GM12878 (cell line): Measurements from ENCODE around the gene CD200R1L. TPM values are rescaled to one million over a fixed set of nuclear protein-coding genes. Genes with fewer than 3 reads are reported as not detected.

Experiments used
- ATAC-seq: fragments of 200-7000 bp; cut with Tn5 transposase; 3 replicates; pipeline ENCODE4 v1.9.1; 2020; ENCODE audit warnings: mild to moderate bottlenecking, moderate library complexity
- BruUV-seq: library from RNA; stranded (reverse); fragments of 400-500 nt; replicated peaks from 2 replicates; lab custom pipeline; 2021; lab: Mats Ljungman, UMichigan
- CTCF ChIA-PET: fragments of 300-600 bp; sonication (Branson Sonifier 250); formaldehyde crosslinking; extraction: SDS; loops from one replicate; lab custom pipeline; 2021; ENCODE audit warnings: inconsistent platforms; lab: Yijun Ruan, JAX
- POLR2A ChIA-PET: fragments of 350-600 bp; formaldehyde crosslinking; extraction: SDS; loops from one replicate; lab custom pipeline; 2021; ENCODE audit warnings: inconsistent platforms; lab: Charles Lee
- RAD21 ChIA-PET: fragments of 300-600 bp; sonication (Branson Sonifier 250); formaldehyde crosslinking; loops from one replicate; lab custom pipeline; 2023; ENCODE audit warnings: antibody characterized with exemption; ENCODE audit not compliant: unreplicated experiment; lab: Charles Lee
- SMC1A ChIA-PET: fragments of 300-600 bp; sonication (Branson Sonifier 250); formaldehyde crosslinking; loops from one replicate; lab custom pipeline; 2023; ENCODE audit not compliant: unreplicated experiment, uncharacterized antibody; lab: Charles Lee
- DNase-seq: peaks from one replicate; pipeline ENCODE4 v3.0.0-alpha.2; 2011; ENCODE audit warnings: low read depth, low spot score
- FAIRE-seq: peaks from 3 replicates; lab custom pipeline; 2011; peaks lifted over from hg19 to GRCh38; lab: Jason Lieb, UNC
- H2AFZ ChIP-seq: 2 replicates; pipeline ENCODE4 v1.6.0; 2011; ENCODE audit warnings: low read depth, low read length, control low read depth; ENCODE audit not compliant: control insufficient read depth
- H3K27ac ChIP-seq: 2 replicates; pipeline ENCODE4 v1.5.1; 2011; ENCODE audit warnings: control low read depth; ENCODE audit not compliant: control insufficient read depth, insufficient read depth
- H3K27me3 ChIP-seq, 2 experiments: replicated peaks in 1 of 2; 2 replicates each; pipeline versions ENCODE4 v1.6.0 to v1.6.1; 2011; ENCODE audit warnings: low read length in 1 of 2; ENCODE audit not compliant: control insufficient read depth in 2 of 2, insufficient read depth in 2 of 2
- H3K36me3 ChIP-seq, 2 experiments: 2 replicates each; pipeline ENCODE4 v1.5.1; 2011; ENCODE audit warnings: low read length in 1 of 2; ENCODE audit not compliant: control insufficient read depth in 2 of 2, insufficient read depth in 2 of 2
- H3K4me1 ChIP-seq: 2 replicates; pipeline ENCODE4 v1.6.1; 2011; ENCODE audit warnings: mild to moderate bottlenecking, low read length, moderate library complexity, mixed read lengths; ENCODE audit not compliant: control insufficient read depth, insufficient read depth
- H3K4me2 ChIP-seq: 2 replicates; pipeline ENCODE4 v1.6.0; 2011; ENCODE audit warnings: control low read depth; ENCODE audit not compliant: control insufficient read depth, insufficient read depth
- H3K4me3 ChIP-seq: fragments of 200-600 bp; sonication (generic); 2 replicates; pipeline ENCODE4 v1.5.1; 2016
- H3K79me2 ChIP-seq: 2 replicates; pipeline ENCODE4 v1.6.0; 2011; ENCODE audit warnings: low read length; ENCODE audit not compliant: control insufficient read depth, insufficient read depth
- H3K9ac ChIP-seq: 2 replicates; pipeline ENCODE4 v1.8.0; 2011; ENCODE audit warnings: low read length, control low read depth, mixed read lengths; ENCODE audit not compliant: control insufficient read depth, insufficient read depth
- H3K9me3 ChIP-seq: replicated peaks from 3 replicates; pipeline ENCODE4 v1.5.1; 2011; ENCODE audit warnings: mild to moderate bottlenecking, low read length; ENCODE audit not compliant: control insufficient read depth, insufficient read depth
- H4K20me1 ChIP-seq: 2 replicates; pipeline ENCODE4 v1.6.0; 2011; ENCODE audit not compliant: control insufficient read depth, insufficient read depth
- CEBPZ ChIP-seq: fragments of 150-350 bp; IDR thresholded peaks from 2 replicates; pipeline ENCODE4 v1.6.1; 2016; ENCODE audit warnings: low read depth, low read length
- JUNB ChIP-seq: IDR thresholded peaks from 2 replicates; pipeline ENCODE4 v1.6.1; 2016; ENCODE audit warnings: antibody characterized with exemption, mild to moderate bottlenecking
- MTA2 ChIP-seq: fragments of 450-650 bp; IDR thresholded peaks from 2 replicates; pipeline ENCODE4 v1.6.1; 2016; ENCODE audit warnings: low read depth, mild to moderate bottlenecking, moderate library complexity
- NFYA ChIP-seq: IDR thresholded peaks from 2 replicates; pipeline ENCODE4 v1.6.1; 2011; ENCODE audit warnings: low read depth, mild to moderate bottlenecking, low read length, improper control_type of control experiment, borderline replicate concordance
- NRF1 ChIP-seq: conservative IDR thresholded peaks from 2 replicates; pipeline ENCODE4 v1.6.1; 2011; ENCODE audit warnings: mild to moderate bottlenecking, low read depth, low read length, improper control_type of control experiment
- PAX5 ChIP-seq: IDR thresholded peaks from 2 replicates; pipeline ENCODE4 v1.6.1; 2011; ENCODE audit warnings: low read depth, low read length, borderline replicate concordance
- POLR2A ChIP-seq: IDR thresholded peaks from 2 replicates; pipeline ENCODE4 v1.6.1; 2011; ENCODE audit warnings: low read depth, mild to moderate bottlenecking, low read length
- RUNX3 ChIP-seq: IDR thresholded peaks from 2 replicates; pipeline ENCODE4 v1.6.1; 2012; ENCODE audit warnings: low read length, inconsistent platforms
- SMAD1 ChIP-seq: fragments of 450-650 bp; IDR thresholded peaks from 2 replicates; pipeline ENCODE4 v1.6.1; 2018; ENCODE audit warnings: mild to moderate bottlenecking, low read depth; ENCODE audit not compliant: partially characterized antibody
- SPI1 ChIP-seq: IDR thresholded peaks from 2 replicates; pipeline ENCODE4 v1.6.1; 2011; ENCODE audit warnings: low read depth, mild to moderate bottlenecking, low read length, moderate library complexity, borderline replicate concordance; ENCODE audit not compliant: insufficient read depth
- ZNF384 ChIP-seq: IDR thresholded peaks from 2 replicates; pipeline ENCODE4 v1.6.1; 2012; ENCODE audit warnings: low read depth, mild to moderate bottlenecking, low read length, improper control_type of control experiment, borderline replicate concordance
- in situ Hi-C: fragments of 300-500 bp; cut with MboI; formaldehyde crosslinking; loops from 9 replicates; pipeline ENCODE4 v1.14.3; 2018; ENCODE audit warnings: mixed read lengths
- intact Hi-C: fragments of 100-400 bp; cut with micrococcal nuclease; formaldehyde crosslinking; loops from one replicate; pipeline ENCODE4 v1.14.2; 2022; ENCODE audit not compliant: unreplicated experiment
- polyA plus RNA-seq, 11 experiments: library from polyadenylated mRNA; depleted of rRNA in 4 of 11; unstranded in 6 of 11; stranded (reverse) in 5 of 11; fragments of >200 nt; fragmentation: Nextera tagmentation in 4 of 11; fragmentation: Illumina TruSeq in 1 of 11; extraction: Ambion mirVana in 4 of 11; extraction: Trizol in 1 of 11; gene quantifications; 1 replicate in 1 of 11; 2 replicates in 10 of 11; pipeline versions ENCODE4 v1.2.1 to v1.2.3, GENCODE V29; 2011 to 2016; ENCODE audit warnings: inconsistent platforms in 2 of 11, missing spikeins in 2 of 11, low read depth in 1 of 11
- total RNA-seq, 4 experiments: library from RNA; depleted of rRNA in 3 of 4; stranded (reverse); fragments of >200 nt in 3 of 4; fragmentation: Illumina TruSeq in 1 of 4; extraction: Trizol in 1 of 4; gene quantifications; 2 replicates each; pipeline versions ENCODE4 v1.2.1 to v1.2.3, GENCODE V29; 2013 to 2021

The CD200R1L gene
- total and polyA plus RNA-seq, 10 of the 15 experiments (the other 5 are each of a cell fraction or from before 2014, with no cell fraction given) = 0.41 TPM; not detected in 9

- Histone ChIP-seq H3K27me3 (no peaks in the 10 kb centered on the region), H4K20me1 (no peaks in the 10 kb centered on the region), H3K4me3 (no peak overlapping the region), H3K79me2 (no peaks in the 10 kb centered on the region), H3K4me2 (no peak overlapping the region), H3K36me3 (no peaks in the 10 kb centered on the region), H2AFZ (no peak overlapping the region), H3K4me1 (peaks cover 3% of the 10 kb centered on the region; the same call in 1 of the 2 replicates), H3K9me3 (peaks cover 11% of the 10 kb centered on the region; the same call in 2 of the 3 replicates), H3K9ac (no peak overlapping the region), H3K27ac (no peak overlapping the region)
- BruUV-seq = no TSS peak
- ChIA-PET CTCF (no interaction called here), RAD21 (no interaction called here), SMC1A (no interaction called here), POLR2A (no interaction called here)
- peak; percentile 54 for FAIRE-seq
- intact Hi-C loops = no loop called here
- DNase-seq = no peak
- in situ Hi-C loops = no loop called here
- peak; percentile 36 for ATAC-seq
- TF ChIP-seq NFYA (no peak), JUNB (no peak), ZNF384 (no peak), MTA2 (0 out of 2 replicates have a peak, but pooled peaks have one; percentile 18), NRF1 (no peak), POLR2A (no peak), SMAD1 (peak; percentile 64), RUNX3 (peak; percentile 39; the same call in 1 of the 2 replicates), PAX5 (peak; percentile 59; the same call in 1 of the 2 replicates), SPI1 (peak; percentile 39; the same call in 1 of the 2 replicates), CEBPZ (no peak)
Observed at GRCh38 chr3:112856537-112856936, 9.9 kb upstream of the CD200R1L start.
